Measurements from ENCODE around the gene QSOX2.
A peak's percentile ranks its signal among the peaks of the same experiment; 100 is the strongest.

Gene QSOX2

DNA sequence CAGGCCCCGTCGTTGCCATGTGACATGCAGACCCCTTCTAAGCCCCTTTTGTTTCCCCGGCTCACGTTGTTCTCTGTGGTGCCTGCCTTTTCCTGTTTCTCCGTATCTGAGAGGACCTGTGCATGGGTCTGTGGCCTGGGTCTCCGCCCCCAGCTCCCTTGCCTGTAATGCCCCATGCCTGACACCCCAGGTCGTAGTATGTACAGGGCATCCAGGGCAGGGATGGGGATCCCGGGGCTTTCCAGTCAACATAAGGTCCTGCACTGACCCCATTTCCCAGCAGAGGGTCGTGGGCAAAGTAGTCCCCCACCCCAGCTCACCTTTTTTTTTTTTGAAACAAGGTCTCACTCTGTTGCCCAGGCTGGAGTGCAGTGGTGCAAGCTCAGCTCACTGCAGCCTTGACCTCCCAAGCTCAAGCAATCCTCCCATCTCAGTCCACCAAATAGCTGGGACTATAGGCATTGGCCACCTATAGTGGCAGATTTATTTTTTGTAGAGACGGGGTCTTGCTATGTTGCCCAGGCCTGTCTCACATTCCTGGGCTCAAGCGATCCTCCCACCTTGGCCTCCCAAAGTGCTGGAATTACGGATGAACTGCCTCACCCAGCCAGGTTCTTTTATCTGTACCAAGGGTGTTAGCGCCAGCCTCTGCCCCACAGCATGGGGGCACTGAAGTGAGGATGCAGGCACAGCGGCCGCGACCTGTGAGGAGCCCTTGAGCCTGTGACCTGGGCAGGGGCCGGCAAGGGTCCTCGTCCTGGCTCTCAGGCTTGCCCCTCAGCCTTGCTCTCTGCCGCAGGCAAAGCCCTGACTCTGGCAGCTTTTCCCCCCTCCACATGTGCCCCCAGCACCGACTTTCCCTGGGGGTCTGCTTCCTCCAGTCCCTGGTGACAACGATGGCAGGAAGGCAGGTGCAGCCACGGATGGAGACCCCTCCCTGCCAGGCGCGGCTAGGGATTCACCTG is 19.1 kb upstream of the QSOX2 start:
- DNase-seq (ENCODE audit: low spot score), result no peak

DNA sequence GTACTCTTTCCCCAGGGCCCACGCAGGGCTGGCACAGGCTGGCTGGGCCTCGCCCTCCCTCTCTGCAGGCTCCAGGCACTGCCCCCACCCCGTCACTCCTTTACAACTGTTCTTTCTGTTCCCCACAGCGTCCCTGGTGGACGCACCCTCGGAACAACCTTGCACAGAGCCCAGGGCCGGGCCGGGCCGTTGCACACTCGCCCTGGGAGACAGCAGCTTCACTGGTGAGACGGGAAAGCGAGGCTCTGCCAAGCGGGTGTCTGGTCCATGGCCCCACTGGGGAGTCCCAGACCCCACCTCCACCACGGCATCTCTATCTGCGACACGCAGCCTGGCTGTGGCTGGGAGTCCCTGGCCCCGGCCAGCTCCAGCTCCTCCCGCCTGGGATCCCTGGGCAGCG is 18.4 kb upstream of the QSOX2 start:
- no peak for DNase-seq (ENCODE audit: low spot score)

DNA sequence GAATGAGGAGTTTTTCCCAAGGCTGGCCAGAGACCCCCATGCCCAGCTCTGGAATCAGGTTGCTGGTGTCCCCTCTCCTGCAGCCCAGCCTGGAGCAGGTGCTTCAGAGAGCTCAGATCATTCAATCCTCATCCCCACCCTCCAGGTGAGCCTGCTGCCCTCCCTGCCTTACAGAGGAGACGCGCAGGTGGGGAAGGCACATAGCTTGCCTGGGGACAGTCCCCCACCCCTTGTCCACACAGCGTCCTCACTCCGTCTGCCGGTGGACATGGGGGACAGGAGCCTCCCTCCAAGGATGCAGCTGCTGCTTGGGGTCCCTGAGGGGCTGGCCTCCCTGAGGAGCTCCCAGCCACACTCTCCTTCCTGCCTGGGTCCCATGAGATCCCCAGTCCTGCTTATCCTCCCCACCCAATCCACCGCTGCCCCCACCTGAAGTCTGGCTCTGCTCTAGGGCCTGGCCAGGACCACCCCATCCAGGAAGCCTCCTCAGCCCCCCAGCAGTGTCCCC is 17.1 kb upstream of the QSOX2 start:
- DNase-seq (ENCODE audit: low spot score), result no peak

DNA sequence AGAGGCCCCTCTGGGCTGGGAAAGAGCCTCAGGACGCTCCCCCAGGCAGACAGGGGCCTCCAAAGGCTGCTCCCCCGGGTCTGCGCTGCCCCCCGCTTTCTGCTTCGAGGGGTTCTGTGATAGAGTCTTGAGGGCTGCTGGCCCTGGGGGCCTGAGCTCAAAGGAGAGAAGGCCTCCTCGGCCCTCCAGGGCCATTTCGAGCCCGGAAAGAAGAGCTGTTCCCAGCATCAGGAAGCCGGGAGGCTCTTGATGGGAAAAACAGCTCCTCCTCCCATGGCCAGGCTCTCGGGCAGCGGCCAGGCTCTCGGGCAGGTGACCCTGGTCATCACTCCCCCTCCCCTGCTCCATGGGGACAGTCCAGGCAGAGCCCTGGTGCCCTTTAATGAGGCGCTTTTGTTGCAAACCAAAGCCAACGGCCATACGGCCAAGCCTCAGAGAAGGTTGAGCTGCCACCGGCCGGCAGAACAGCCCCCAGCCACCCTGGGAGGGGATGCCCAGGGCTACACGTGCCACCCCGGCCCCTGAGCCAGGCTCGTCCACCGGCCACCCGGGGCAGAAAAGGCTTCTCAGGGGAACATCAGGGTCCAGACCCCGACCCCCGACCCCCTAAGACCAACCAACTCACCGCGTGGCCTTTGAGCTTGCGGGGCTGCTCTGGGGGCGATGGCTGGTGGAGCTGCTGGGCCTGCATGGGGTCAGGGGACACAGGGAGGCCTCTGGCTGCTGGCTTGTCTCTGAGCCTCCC is 16.2 kb upstream of the QSOX2 start:
- no peak for DNase-seq (ENCODE audit: low spot score)

DNA sequence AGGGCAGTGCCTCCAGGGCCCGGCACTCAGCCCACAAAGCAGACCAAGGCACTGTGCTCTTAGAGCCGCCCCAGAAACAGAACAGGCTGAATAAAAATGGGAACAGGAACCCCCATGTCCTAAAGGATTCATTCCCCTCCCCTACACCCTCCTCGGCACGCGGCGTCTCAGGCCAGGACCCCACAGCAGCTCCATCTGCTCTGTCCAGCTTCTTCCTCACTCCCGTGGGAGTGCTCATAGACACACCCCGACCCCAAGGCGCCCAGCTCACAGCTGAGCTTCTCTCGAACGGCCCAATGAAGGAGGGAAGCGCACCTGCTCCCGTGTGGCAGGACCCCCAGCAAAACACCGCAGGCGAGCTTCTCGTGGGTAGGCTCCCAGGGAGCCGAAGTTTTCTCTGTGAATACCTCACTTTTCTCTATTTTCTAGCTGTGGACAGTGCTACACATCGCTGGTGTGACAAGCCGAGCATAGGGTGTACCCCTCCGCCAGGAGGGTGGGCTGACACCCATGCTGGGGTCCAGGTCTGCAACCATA is 15.4 kb upstream of the QSOX2 start:
- no peak for DNase-seq (ENCODE audit: low spot score)

DNA sequence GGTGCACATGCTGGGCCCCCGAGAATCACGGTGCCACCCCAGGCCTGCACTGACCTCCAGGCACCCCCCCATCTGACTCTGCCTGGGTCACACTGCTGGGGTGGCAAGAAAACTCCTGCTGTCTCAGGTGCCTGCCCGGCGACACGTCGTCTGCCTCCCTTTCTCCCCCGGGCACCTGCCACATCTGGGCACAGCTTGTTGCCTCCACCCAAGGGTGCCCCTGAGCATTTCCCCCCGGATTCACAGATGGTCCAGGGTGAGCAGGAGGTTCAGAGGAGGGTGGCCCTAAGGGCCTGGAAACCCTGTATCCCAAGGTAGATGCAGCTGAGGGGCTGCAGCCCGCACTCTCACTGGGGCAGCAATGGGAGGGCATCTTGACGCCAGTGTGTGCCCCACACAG is 14.9 kb upstream of the QSOX2 start:
- no peak for DNase-seq (ENCODE audit: low spot score)

DNA sequence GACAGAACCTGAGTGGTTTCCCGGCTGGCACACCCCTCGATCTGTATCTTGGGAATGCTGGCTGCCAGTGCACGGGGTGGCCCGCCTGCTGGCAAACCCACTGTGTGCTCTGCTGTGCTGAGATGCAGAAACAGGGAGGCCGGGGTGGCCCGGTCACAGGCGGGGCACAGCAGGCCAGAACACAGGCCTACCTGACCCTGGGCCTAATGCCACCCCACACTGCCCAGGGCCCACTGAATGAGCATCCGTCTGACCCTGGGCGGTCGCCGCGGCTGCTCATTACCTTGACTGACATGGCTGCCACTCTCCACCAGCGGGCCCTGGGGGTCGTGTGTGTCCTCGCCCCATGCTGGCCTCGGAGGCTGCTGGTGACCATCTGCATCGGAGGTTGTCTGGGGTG is 14.2 kb upstream of the QSOX2 start:
- DNase-seq (ENCODE audit: low spot score), result no peak

DNA sequence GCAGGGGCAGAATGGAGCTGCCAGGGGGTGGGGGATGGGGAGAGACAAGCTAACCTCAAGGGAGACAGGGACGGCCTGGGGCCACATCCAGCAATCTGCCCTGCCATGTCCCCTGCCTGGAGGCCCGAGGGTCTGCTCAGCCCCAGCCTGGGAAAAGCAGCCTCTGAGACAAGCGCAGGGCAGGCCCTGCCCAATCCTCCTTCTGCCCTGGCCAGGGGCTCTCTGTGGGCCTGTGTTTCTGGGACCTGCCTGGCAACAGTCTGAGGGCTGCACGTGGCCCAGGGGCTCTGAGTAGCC is 13.9 kb upstream of the QSOX2 start:
- no peak for DNase-seq (ENCODE audit: low spot score)

DNA sequence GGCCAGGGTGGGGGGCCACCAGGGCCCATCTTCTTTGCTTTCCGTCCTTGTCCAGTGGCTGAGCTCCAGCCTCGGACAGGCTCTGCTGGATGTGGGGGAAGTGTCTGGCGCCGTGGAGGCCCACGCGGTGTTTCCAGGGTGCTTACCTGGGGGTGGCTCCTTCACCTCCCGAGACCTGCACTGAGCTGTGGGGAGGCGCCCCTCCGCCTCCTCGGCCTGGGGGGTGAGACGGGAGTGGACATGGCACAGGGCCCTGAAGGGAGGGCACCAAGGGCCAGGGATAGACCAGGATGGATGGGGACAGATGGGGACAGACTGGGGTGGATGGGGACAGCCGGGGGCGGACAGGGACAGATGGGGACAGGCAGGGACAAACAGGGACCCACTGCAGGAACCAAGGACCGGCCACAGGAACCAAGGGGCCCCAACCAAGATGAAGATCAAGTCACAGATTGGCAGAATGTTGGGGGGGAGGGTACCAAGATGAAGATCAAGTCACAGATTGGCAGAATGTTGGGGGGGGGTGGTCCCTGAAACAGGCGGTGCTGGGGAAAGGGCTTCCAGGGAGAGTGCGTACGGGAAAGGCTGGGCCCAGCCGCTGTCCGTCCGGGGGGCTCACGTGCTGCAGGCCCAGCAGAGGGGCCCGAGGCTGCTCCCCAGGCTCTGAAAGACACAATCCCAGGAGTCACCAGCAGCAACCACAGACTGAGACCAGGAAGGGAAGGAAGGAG is 13.3 kb upstream of the QSOX2 start:
- no peak for DNase-seq (ENCODE audit: low spot score)

DNA sequence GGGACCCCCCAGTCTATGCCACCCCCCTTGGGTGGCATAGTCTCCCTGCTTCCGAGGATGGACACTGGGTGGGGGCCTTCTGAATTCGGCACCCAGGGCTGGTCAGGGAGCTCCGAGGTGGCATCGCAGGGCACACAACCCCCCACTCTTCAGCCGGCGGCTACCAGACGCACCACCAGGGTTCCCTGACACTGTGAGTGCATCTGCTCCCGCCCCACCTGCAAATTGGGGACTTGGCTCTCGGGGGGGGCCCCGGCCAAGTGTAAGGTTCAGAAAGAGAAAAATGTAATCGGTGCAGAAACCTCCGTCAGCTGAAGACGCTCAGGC is 12.7 kb upstream of the QSOX2 start:
- no peak for DNase-seq (ENCODE audit: low spot score)

DNA sequence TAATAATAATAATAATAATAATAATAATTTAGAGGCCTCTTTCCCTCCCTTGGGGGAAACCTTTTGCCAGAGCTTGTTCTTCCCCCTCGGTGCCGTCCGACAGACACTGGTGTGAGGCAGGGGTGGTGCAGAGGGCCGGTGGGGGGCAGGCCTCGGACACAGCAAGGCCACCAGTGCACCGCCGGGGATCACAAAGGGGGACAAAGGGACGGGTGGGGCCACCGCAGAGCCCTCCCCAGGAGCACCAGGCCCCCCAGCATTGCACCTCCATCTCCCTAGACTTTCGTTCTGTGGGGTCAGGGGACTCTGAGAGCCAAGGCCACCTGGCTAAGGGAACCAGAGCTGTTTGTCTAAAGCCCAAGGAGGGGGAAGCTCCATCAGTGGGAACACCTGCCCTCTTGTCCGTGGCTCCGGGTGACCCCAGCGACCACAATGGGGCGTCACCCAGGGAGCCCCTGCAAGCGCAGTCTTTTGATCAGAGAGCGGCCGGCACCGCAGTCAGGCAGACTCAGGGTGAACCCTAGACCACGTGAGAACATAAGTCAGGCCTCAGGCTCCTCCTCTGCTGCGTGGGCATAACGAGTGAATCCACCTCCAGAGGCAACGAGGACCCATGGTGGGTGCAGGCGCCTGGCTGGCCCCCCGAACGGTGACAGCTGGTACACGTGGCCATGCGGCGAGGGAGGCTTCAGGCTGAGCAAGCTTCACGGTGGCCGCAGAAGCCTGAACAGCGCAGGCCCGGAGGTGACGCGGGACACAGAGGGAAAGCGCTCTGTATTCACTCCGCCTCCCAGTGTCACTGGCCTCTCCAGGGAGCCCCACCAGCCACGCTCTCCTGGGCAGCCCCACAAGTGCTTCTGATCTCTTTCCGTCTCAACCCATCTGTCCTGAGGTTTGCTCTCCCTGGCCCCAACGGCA is 12.0 kb upstream of the QSOX2 start:
- no peak for DNase-seq (ENCODE audit: low spot score)

DNA sequence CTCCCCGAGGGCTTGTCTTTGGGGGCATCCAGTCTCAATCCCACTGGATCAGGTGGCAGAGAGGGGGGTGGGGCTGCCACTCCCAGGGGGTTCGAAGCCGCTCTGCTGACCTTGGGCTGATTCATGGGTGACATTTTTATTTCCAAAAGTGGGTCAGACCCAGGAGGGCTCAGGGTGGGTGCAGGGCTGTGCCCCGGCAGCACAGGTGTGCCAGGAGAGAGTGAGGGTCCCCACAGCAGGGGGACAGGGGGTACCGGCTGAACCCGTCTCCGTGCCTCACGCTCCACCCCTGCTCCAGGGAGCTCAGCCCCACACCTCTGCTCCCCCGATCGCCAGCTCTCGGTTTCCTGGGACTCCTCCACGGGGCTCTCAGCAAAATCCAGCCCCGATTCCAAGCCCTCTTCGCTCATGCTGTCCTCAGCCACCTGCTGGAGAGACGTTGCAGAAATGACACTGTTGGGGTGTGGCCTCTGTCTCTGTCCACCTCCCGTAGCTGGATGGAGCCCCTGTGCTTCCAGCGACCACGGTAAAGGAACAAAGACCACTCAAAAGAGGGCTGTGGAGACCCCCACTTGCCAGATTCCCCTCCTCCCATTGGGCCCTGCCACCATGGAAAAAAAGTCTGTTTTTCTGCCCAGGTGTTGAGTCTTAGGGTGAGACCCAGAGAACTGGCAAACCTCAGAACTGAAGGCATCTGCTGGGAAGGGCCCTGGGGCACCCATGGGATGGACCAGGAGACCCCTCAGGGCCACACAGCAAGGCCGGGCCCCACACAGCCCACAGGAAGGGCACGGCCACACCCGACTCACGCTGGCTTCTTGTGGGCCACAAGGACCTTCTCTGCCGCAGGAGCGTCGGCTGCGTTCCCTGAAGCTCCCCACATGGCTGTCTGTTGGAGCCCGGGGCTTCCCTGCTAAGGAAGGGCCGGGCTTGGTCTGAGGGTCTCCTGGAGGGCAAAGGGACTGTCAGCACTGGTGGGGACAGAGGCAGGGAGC is 10.6 kb upstream of the QSOX2 start:
- no peak for DNase-seq (ENCODE audit: low spot score)

DNA sequence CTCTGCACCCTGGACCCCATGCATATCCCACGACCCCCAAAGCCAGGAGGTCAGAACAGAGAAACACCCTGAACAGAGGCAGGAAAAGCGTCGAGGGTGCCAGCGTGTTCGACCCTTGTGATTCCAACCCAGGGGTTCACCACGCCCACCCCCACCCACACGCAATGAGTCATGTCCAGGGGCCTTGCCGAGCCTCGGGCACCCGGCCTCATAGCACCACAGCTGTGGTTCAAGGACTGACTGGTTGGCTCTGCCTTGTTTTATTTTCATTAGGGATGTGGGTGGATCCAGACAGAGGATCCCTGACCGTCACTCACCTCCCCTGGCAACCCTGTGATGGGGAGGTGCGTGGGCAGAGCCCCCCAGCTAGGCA is 9.5 kb upstream of the QSOX2 start:
- peak; percentile 56 for DNase-seq (ENCODE audit: low spot score)

DNA sequence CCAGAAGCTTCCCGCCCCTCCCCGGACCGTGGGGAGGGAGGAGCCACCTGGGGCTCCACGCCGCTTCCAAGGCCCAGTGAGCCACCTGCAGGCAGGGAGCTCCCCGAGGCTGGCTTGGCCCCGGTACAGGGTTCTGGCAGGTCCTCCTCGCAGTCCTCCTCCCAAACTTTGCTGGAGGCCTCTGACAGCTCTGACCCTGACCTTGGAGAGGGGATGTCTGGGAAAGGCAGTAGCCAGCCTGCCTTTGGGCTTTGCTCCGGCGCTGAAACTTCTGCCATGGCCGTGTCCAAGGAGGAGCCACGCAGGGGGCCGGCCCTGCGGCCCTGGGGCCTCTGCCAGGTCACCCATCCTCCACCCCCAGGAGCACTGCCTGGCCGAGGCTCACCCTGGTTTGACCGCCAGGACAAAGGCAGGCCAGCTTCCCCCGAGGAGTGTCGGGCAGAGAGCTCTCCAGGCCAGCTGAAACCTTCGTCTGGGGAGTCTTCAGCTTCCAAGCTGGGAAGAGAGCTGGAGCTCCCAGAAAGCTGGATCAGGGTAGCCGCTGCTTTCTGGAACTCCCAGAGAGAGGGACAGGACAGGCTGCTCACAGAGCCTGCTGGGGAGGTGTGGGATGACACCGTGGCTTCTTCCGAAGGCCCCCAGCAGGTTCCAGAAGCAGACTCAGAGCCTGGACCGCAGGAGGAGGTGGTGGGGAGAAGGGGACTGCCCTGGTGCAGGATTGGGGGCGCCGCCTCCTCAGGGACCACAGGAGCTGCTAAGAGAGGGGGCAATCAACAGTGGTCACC is 9.0 kb upstream of the QSOX2 start:
- DNase-seq (ENCODE audit: low spot score), result no peak

DNA sequence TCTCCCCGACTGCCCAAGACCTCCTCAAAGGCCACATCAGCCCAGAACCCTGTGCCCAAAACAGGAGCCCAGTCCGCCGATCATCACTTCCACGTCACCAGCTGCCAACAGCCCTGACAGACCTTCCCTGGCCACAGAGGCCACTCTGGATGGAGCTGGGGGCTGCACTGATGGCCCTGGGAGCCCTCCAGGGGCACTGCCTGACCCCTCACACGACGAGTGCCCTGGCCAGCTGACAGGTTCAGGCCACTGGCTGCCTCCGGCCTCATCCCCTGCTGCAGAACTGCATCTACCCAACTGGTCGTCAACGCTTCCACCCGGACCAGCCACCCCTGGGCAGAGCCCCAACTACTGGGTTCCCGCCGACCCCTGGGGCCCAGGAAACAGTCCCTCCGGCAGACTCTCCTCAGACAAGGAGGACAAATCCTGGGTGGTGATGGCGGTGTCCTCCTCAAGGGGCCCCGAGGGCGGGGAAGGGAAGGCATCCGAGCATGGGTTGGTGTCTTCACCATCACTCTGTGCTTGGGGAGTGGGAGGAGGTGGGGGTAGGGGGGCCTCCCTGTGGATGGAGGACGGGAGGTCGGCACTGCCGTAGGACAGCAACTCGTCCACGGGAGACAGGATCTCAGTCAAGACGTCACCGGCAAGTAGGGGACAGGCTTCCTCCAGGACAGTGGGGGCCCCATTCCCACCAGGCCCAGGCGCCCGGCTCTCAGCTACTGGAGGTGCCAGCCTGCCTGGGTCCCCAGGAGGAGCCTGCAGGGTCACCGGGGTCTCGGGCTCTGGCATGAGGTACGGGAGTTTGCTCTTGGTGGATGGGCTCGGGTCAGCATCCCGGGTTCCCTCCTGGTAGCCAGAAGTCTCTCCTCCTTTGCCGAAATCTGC is 7.9 kb upstream of the QSOX2 start:
- DNase-seq (ENCODE audit: low spot score), result no peak

DNA sequence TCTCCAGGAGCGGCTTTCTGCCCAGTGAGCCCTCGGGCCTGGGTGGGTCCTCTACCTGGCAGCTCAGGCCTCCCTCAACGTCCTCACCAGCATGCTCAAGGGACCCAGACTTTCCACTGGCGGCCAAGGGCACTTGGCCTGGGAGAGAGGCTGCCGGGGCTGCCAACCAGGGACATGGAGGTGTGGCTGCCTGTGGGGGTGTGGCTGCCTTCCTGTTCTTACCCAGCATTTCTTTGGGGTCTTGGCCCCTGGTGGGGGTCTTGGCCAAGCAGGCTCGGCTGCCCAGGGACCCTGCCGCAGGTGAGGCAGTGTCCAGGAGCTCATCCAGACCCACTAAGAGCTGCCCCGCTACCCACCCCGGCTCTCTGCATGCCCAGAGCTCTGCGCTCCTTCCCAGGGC is 7.2 kb upstream of the QSOX2 start:
- DNase-seq (ENCODE audit: low spot score), result no peak

DNA sequence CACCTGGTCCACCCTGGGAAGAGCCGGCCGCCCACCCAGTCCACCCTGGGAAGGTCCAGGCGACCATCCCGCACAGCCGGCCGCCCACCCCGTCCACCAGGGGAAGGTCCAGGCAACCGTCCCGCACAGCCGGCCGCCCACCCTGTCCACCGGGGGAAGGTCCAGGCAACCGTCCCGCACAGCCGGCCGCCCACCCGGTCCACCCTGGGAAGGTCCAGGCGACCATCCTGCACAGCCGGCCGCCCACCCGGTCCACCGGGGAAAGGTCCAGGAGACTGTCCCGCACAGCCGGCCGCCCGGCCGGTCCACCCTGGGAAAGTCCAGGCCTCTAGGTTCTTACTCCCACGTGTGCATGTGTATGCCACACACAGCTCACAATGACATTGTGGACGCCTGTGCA is 6.7 kb upstream of the QSOX2 start:
- DNase-seq (ENCODE audit: low spot score), result no peak
